ENCODE measurements around the gene ABCB8.

ABCB8 gene

GRCh38 chr7:151091003-151091402 lies 62.8 kb downstream of the ABCB8 start:
- no peak overlapping the region for H3K4me3 ChIP-seq (ENCODE audit: low read depth, low read length)
- no peaks in the 10 kb centered on the region for H3K9me3 ChIP-seq (ENCODE audit: control insufficient read depth, insufficient read depth, low read depth, low read length)
- no peak overlapping the region for H3K9ac ChIP-seq (ENCODE audit: low read length)
- H3K27me3 ChIP-seq (ENCODE audit: control insufficient read depth, insufficient read depth, low read length) = peaks cover 24% of the 10 kb centered on the region
- peaks cover 24% of the 10 kb centered on the region for H3K4me1 ChIP-seq (ENCODE audit: control insufficient read depth, insufficient read depth, low read length)
- H3K27ac ChIP-seq (ENCODE audit: low read depth, low read length) = no peak overlapping the region
- no peaks in the 10 kb centered on the region for H3K36me3 ChIP-seq (ENCODE audit: control insufficient read depth, insufficient read depth, low read length)

GRCh38 chr7:151091431-151091830 lies 63.2 kb downstream of the ABCB8 start:
- Histone ChIP-seq H3K27me3 (ENCODE audit: control insufficient read depth, insufficient read depth, low read length) (peaks cover 24% of the 10 kb centered on the region), H3K4me1 (ENCODE audit: control insufficient read depth, insufficient read depth, low read length) (peaks cover 24% of the 10 kb centered on the region), H3K4me3 (ENCODE audit: low read depth, low read length) (no peak overlapping the region), H3K9ac (ENCODE audit: low read length) (no peak overlapping the region), H3K36me3 (ENCODE audit: control insufficient read depth, insufficient read depth, low read length) (no peaks in the 10 kb centered on the region), H3K9me3 (ENCODE audit: control insufficient read depth, insufficient read depth, low read depth, low read length) (no peaks in the 10 kb centered on the region), H3K27ac (ENCODE audit: low read depth, low read length) (no peak overlapping the region)

- Histone ChIP-seq H3K4me1 (ENCODE audit: control insufficient read depth, insufficient read depth, low read length) (peaks cover 24% of the 10 kb centered on the region), H3K27me3 (ENCODE audit: control insufficient read depth, insufficient read depth, low read length) (peaks cover 24% of the 10 kb centered on the region), H3K9ac (ENCODE audit: low read length) (no peak overlapping the region), H3K36me3 (ENCODE audit: control insufficient read depth, insufficient read depth, low read length) (no peaks in the 10 kb centered on the region), H3K27ac (ENCODE audit: low read depth, low read length) (no peak overlapping the region), H3K4me3 (ENCODE audit: low read depth, low read length) (no peak overlapping the region), H3K9me3 (ENCODE audit: control insufficient read depth, insufficient read depth, low read depth, low read length) (no peaks in the 10 kb centered on the region)
These were observed 63.7 kb downstream of the ABCB8 start for GRCh38 chr7:151091988-151092387.

- Histone ChIP-seq H3K36me3 (ENCODE audit: control insufficient read depth, insufficient read depth, low read length) (no peaks in the 10 kb centered on the region), H3K4me1 (ENCODE audit: control insufficient read depth, insufficient read depth, low read length) (peaks cover 12% of the 10 kb centered on the region), H3K27me3 (ENCODE audit: control insufficient read depth, insufficient read depth, low read length) (peaks cover 9% of the 10 kb centered on the region), H3K9me3 (ENCODE audit: control insufficient read depth, insufficient read depth, low read depth, low read length) (no peaks in the 10 kb centered on the region), H3K27ac (ENCODE audit: low read depth, low read length) (no peak overlapping the region), H3K9ac (ENCODE audit: low read length) (no peak overlapping the region), H3K4me3 (ENCODE audit: low read depth, low read length) (no peak overlapping the region)
These were observed 65.5 kb downstream of the ABCB8 start for GRCh38 chr7:151093748-151094147.

- H3K9me3 ChIP-seq (ENCODE audit: control insufficient read depth, insufficient read depth, low read depth, low read length) = no peaks in the 10 kb centered on the region
- H3K36me3 ChIP-seq (ENCODE audit: control insufficient read depth, insufficient read depth, low read length) = no peaks in the 10 kb centered on the region
- no peak overlapping the region for H3K27ac ChIP-seq (ENCODE audit: low read depth, low read length)
- H3K27me3 ChIP-seq (ENCODE audit: control insufficient read depth, insufficient read depth, low read length) = peaks cover 2% of the 10 kb centered on the region; the same call in 1 of the 2 replicates
- H3K4me1 ChIP-seq (ENCODE audit: control insufficient read depth, insufficient read depth, low read length) = peaks cover 2% of the 10 kb centered on the region
- H3K4me3 ChIP-seq (ENCODE audit: low read depth, low read length) = no peak overlapping the region
- no peak overlapping the region for H3K9ac ChIP-seq (ENCODE audit: low read length)
These were observed 66.4 kb downstream of the ABCB8 start for GRCh38 chr7:151094675-151095074.

- Histone ChIP-seq H3K27ac (ENCODE audit: low read depth, low read length) (no peak overlapping the region), H3K4me3 (ENCODE audit: low read depth, low read length) (no peak overlapping the region), H3K36me3 (ENCODE audit: control insufficient read depth, insufficient read depth, low read length) (no peaks in the 10 kb centered on the region), H3K9me3 (ENCODE audit: control insufficient read depth, insufficient read depth, low read depth, low read length) (no peaks in the 10 kb centered on the region), H3K9ac (ENCODE audit: low read length) (no peak overlapping the region), H3K4me1 (ENCODE audit: control insufficient read depth, insufficient read depth, low read length) (peaks cover 4% of the 10 kb centered on the region; the same call in 1 of the 2 replicates), H3K27me3 (ENCODE audit: control insufficient read depth, insufficient read depth, low read length) (no peaks in the 10 kb centered on the region)
These were observed 67.0 kb downstream of the ABCB8 start for GRCh38 chr7:151095123-151095797.

GRCh38 chr7:151095828-151096475 lies 67.7 kb downstream of the ABCB8 start:
- Histone ChIP-seq H3K9me3 (ENCODE audit: control insufficient read depth, insufficient read depth, low read depth, low read length) (no peaks in the 10 kb centered on the region), H3K9ac (ENCODE audit: low read length) (no peak overlapping the region), H3K27me3 (ENCODE audit: control insufficient read depth, insufficient read depth, low read length) (no peaks in the 10 kb centered on the region), H3K36me3 (ENCODE audit: control insufficient read depth, insufficient read depth, low read length) (no peaks in the 10 kb centered on the region), H3K27ac (ENCODE audit: low read depth, low read length) (no peak overlapping the region), H3K4me1 (ENCODE audit: control insufficient read depth, insufficient read depth, low read length) (peaks cover 6% of the 10 kb centered on the region; the same call in 1 of the 2 replicates), H3K4me3 (ENCODE audit: low read depth, low read length) (no peak overlapping the region)

All from HUES6 (cell line).